Cardiac muscle cell (in vitro differentiated cells and primary cell): Measurements from ENCODE around the gene GIMAP2. TPM values are rescaled to one million over a fixed set of nuclear protein-coding genes. Genes with fewer than 3 reads are reported as not detected.

ENCODE experiments used
- DNase-seq, 2 donors: peaks; one replicate each; pipeline versions ENCODE4 v3.0.0 to v3.0.0-alpha.2; 2010 to 2017; ENCODE audit warnings: low read depth in 1 of 2, low spot score in 1 of 2
- H3K27ac ChIP-seq: fragments of 200-600 bp; sonication (generic); 2 replicates; pipeline ENCODE4 v1.5.1; 2016
- H3K27me3 ChIP-seq: fragments of 200-600 bp; sonication (generic); 2 replicates; pipeline ENCODE4 v1.6.0; 2016; ENCODE audit warnings: control low read depth
- H3K36me3 ChIP-seq: fragments of 200-600 bp; sonication (generic); 2 replicates; pipeline ENCODE4 v1.5.1; 2016; ENCODE audit warnings: control low read depth
- H3K4me1 ChIP-seq: fragments of 200-600 bp; sonication (generic); 2 replicates; pipeline ENCODE4 v1.8.1; 2017; ENCODE audit warnings: low read depth, mild to moderate bottlenecking, mixed run types
- H3K4me3 ChIP-seq: fragments of 200-600 bp; sonication (generic); 2 replicates; pipeline ENCODE4 v1.5.1; 2016; ENCODE audit warnings: mild to moderate bottlenecking
- H3K9me3 ChIP-seq: fragments of 200-600 bp; sonication (generic); 2 replicates; pipeline ENCODE4 v1.5.1; 2017; ENCODE audit warnings: low read depth, mild to moderate bottlenecking, control low read depth
- polyA plus RNA-seq: library from polyadenylated mRNA; unstranded; fragments of >200 nt; fragmentation: Nextera tagmentation; extraction: Ambion mirVana; gene quantifications from 2 replicates; pipeline ENCODE4 v1.2.1, GENCODE V29; 2016
- total RNA-seq: library from RNA; depleted of rRNA; stranded (reverse); fragments of >200 nt; gene quantifications from 2 replicates; pipeline ENCODE4 v1.2.3, GENCODE V29; 2016
- TF ChIP-seq, protein P1 (sequence below): IDR thresholded peaks from 2 replicates; pipeline ENCODE4 v1.5.1; 2012; ENCODE audit warnings: low read depth, mild to moderate bottlenecking, low read length

GIMAP2 gene
- total and polyA plus RNA-seq, 2 experiments from 2014 or later, result not detected

DNA sequence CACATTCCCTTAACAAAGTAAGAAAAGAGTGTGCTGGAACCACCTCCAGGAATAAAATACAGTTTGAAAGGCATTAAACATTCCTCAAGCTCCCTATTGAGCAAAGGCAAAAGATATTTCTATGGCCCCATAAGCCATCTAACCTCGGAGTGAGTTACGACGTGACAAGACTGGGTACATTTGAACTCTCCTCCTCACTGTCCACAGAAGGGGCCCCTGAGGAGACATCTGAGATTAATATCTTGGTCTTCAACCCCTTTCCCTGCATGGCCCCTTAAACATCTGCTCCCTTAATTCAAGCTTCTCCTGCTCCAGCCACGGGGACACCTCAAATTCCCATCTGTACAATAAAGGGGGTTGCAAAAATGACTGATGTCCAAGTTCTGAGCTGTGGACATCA lies 31.4 kb downstream of the GIMAP2 start:
- Histone ChIP-seq H3K36me3 (no peaks in the 10 kb centered on the region), H3K9me3 (no peaks in the 10 kb centered on the region), H3K4me1 (no peaks in the 10 kb centered on the region), H3K4me3 (no peak overlapping the region), H3K27me3 (no peaks in the 10 kb centered on the region), H3K27ac (no peak overlapping the region)
- TF ChIP-seq, protein P1, sequence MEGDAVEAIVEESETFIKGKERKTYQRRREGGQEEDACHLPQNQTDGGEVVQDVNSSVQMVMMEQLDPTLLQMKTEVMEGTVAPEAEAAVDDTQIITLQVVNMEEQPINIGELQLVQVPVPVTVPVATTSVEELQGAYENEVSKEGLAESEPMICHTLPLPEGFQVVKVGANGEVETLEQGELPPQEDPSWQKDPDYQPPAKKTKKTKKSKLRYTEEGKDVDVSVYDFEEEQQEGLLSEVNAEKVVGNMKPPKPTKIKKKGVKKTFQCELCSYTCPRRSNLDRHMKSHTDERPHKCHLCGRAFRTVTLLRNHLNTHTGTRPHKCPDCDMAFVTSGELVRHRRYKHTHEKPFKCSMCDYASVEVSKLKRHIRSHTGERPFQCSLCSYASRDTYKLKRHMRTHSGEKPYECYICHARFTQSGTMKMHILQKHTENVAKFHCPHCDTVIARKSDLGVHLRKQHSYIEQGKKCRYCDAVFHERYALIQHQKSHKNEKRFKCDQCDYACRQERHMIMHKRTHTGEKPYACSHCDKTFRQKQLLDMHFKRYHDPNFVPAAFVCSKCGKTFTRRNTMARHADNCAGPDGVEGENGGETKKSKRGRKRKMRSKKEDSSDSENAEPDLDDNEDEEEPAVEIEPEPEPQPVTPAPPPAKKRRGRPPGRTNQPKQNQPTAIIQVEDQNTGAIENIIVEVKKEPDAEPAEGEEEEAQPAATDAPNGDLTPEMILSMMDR, result no peak
- no peak for DNase-seq

DNA sequence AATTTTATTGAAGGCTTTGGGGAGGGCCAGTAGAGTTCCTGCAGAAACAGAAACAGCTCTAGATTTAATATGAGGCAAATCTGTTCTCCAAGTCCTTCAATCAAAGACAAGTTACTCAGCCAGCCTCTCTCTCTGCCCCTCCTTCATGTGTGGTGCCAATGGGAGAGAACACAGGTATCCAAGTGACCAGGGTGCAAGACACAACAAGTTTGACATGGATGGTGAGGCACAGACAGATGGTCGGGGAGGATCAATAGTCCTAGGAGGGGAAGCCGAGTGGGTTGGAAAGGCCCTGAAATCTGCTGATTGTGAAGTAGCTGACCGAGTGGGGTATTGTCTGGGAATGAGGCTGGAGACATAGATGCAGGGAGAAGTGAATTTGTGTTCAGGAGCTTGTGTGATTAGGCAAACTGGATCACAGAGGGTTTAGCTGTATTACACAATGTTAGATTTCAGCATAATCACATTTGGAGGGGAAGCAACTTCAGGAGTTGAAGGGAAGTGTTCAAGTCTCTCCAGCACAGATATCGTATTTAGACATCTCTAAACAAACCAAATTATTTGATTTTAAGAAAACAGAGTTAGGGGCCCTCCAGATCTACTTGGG lies 32.4 kb downstream of the GIMAP2 start:
- Histone ChIP-seq H3K4me3 (no peak overlapping the region), H3K36me3 (no peaks in the 10 kb centered on the region), H3K4me1 (no peaks in the 10 kb centered on the region), H3K9me3 (no peaks in the 10 kb centered on the region), H3K27ac (no peak overlapping the region), H3K27me3 (no peaks in the 10 kb centered on the region)
- no peak for DNase-seq
- TF ChIP-seq, protein P1, result no peak

DNA sequence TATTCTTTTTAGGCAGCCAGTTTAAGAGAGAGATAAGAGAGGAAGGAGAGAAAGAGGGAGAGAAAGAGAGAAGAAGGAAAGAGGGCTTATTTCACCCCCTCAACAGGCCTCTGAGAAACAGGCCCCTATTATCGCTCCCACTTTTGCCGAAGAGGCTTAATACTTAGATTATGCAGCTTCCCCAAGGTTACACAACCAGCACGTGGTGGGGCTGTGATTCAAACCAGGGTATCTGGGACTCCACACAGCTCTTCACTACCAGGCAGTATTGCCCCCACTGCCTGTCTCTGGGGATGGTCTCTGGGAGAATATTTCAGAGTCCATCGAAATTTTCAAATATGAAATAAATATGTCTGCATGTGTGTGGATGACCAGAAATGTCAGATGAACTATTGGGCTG lies 33.9 kb downstream of the GIMAP2 start:
- Histone ChIP-seq H3K9me3 (no peaks in the 10 kb centered on the region), H3K27me3 (no peaks in the 10 kb centered on the region), H3K4me3 (no peak overlapping the region), H3K27ac (no peak overlapping the region), H3K4me1 (no peaks in the 10 kb centered on the region), H3K36me3 (no peaks in the 10 kb centered on the region)
- no peak for DNase-seq
- TF ChIP-seq, protein P1, result no peak

DNA sequence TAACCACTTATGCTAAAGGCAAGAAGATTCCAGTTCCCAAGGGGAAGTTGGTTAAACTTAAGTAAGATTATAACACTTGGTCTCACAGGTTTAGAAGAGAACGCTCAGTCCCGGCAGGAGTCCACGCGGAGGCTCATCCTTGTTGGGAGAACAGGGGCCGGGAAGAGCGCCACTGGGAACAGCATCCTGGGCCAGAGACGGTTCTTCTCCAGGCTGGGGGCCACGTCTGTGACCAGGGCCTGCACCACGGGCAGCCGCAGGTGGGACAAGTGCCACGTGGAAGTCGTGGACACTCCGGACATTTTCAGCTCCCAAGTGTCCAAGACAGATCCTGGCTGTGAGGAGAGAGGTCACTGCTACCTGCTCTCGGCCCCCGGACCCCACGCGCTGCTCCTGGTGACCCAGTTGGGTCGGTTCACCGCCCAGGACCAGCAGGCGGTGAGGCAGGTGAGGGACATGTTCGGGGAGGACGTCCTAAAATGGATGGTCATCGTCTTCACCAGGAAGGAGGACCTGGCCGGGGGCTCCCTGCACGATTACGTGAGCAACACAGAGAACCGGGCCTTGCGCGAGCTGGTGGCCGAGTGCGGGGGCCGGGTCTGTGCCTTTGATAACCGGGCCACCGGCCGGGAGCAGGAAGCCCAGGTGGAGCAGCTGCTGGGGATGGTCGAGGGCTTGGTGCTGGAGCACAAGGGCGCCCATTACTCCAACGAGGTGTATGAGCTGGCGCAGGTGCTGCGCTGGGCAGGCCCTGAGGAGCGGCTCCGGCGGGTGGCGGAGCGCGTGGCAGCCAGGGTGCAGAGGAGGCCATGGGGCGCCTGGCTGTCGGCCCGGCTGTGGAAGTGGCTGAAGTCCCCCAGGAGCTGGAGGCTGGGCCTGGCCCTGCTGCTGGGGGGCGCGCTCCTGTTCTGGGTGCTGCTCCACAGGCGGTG lies 34.7 kb downstream of the GIMAP2 start:
- Histone ChIP-seq H3K4me1 (no peaks in the 10 kb centered on the region), H3K27ac (no peak overlapping the region), H3K27me3 (no peaks in the 10 kb centered on the region), H3K4me3 (no peak overlapping the region), H3K36me3 (no peaks in the 10 kb centered on the region), H3K9me3 (no peaks in the 10 kb centered on the region)
- TF ChIP-seq, protein P1, result no peak
- no peak for DNase-seq

DNA sequence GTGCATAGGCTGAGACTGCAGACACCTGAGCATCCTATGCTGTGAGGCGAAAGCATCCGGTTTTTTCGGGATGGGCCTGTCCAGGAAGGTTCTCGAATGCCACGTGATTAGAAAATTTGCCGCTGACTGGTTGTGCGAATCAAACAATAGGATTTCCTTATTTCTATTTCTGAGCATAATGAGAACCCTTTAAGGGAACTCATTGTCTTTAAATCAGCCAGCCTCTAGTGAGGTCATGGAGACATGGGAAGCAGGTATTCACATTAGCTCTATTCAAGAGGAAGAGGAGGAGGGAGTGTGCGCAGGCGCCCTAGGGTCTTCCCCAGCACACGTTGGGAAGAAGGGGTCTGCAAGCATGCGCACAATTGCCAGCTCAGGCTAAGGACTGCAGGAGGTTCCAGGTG lies 36.5 kb downstream of the GIMAP2 start:
- H3K4me3 ChIP-seq, result no peak overlapping the region

More for the DNA sequence above, 36.5 kb downstream of the GIMAP2 start:
- Histone ChIP-seq H3K27ac (no peak overlapping the region), H3K27me3 (no peaks in the 10 kb centered on the region), H3K4me1 (no peaks in the 10 kb centered on the region), H3K36me3 (no peaks in the 10 kb centered on the region), H3K9me3 (no peaks in the 10 kb centered on the region)
- no peak for DNase-seq
- TF ChIP-seq, protein P1, result no peak
